PC-3 (cell line): ENCODE data around the gene CCDC54.

Experiments used
- CTCF ChIP-seq: fragments of 300-600 bp; sonication (generic); conservative IDR thresholded peaks from 2 replicates; pipeline ENCODE4 v1.5.1; 2017; ENCODE audit warnings: antibody characterized with exemption, low read depth, mild to moderate bottlenecking, low read length
- EZH2 ChIP-seq: fragments of 300-600 bp; sonication (generic); IDR thresholded peaks from one replicate; pipeline ENCODE4 v1.6.1; 2017; ENCODE audit warnings: antibody characterized with exemption, mild to moderate bottlenecking, low read length; ENCODE audit not compliant: unreplicated experiment

GRCh38 chr3:107387555-107387954, 10.3 kb downstream of the CCDC54 start:
- no peak for TF ChIP-seq CTCF
- no peak for TF ChIP-seq EZH2
